Gastrocnemius medialis (tissue), 4 donors: Measurements from ENCODE around the gene PLCB3.

Experiments
- CTCF ChIP-seq, 5 experiments: fragments of 450-650 bp in 3 of 5; fragments of 200-600 bp in 2 of 5; sonication (generic) in 2 of 5; IDR thresholded peaks in 4 of 5; conservative IDR thresholded peaks in 1 of 5; 1 replicate in 4 of 5; 2 replicates in 1 of 5; pipeline ENCODE4 v1.5.1; 2016 to 2019; ENCODE audit warnings: antibody characterized with exemption in 5 of 5, mild to moderate bottlenecking in 3 of 5, moderate library complexity in 3 of 5
- POLR2A ChIP-seq, 2 donors: fragments of 450-650 bp; IDR thresholded peaks; one replicate each; pipeline ENCODE4 v1.6.1; 2017; ENCODE audit warnings: antibody characterized with exemption in 2 of 2, mild to moderate bottlenecking in 2 of 2, moderate library complexity in 2 of 2

GRCh38 chr11:64241241-64241490 is 10.2 kb upstream of the PLCB3 start:
- no peak for TF ChIP-seq CTCF (IDR thresholded peaks at IDR 0.05 in 4 of 5, conservative IDR thresholded peaks at IDR 0.05 in 1 of 5)
- no peak for TF ChIP-seq POLR2A (IDR thresholded peaks at IDR 0.05)
